Naive thymus-derived CD4-positive, alpha-beta T cell (primary cell): ENCODE results near the gene CDKN2B-AS1. TPM values are rescaled to one million over a fixed set of nuclear protein-coding genes. Genes with fewer than 3 reads are reported as not detected.

Experiments
- ATAC-seq: fragments of 150-1000 bp; cut with Tn5 transposase; 2 replicates; pipeline ENCODE4 v1.10.0; 2021; ENCODE audit warnings: mild to moderate bottlenecking, moderate library complexity
- CTCF ChIA-PET: fragments of 350-600 bp; sonication (Branson Sonifier 250); formaldehyde crosslinking; loops from one replicate; lab custom pipeline; 2021; ENCODE audit warnings: antibody characterized with exemption; lab: Charles Lee
- POLR2A ChIA-PET: fragments of 350-600 bp; sonication (Branson Sonifier 250); formaldehyde crosslinking; loops from one replicate; lab custom pipeline; 2021; ENCODE audit warnings: antibody characterized with exemption, inconsistent platforms; lab: Charles Lee
- DNase-seq, 9 donors: peaks; one replicate each; pipeline versions ENCODE4 v3.0.0 to v3.0.0-alpha.2; 2020 to 2022; ENCODE audit warnings: mixed read lengths in 1 of 9
- H3K27ac ChIP-seq: one replicate; pipeline ENCODE4 v1.7.0; 2013; ENCODE audit warnings: mild to moderate bottlenecking, low read depth, low read length, moderate library complexity
- H3K27me3 ChIP-seq, 2 donors: one replicate each; pipeline ENCODE4 v1.7.0; 2013; ENCODE audit warnings: low read length in 2 of 2, mild to moderate bottlenecking in 2 of 2, moderate library complexity in 2 of 2; ENCODE audit not compliant: control insufficient read depth in 2 of 2, insufficient read depth in 2 of 2
- H3K36me3 ChIP-seq, 3 experiments: 1 replicate in 2 of 3; 2 replicates in 1 of 3; pipeline ENCODE4 v1.7.0; 2013; ENCODE audit warnings: low read length in 3 of 3, mild to moderate bottlenecking in 3 of 3, moderate library complexity in 1 of 3; ENCODE audit not compliant: insufficient read depth in 3 of 3, control insufficient read depth in 2 of 3
- H3K4me1 ChIP-seq, 2 donors: one replicate each; pipeline ENCODE4 v1.7.0; 2013; ENCODE audit warnings: low read length in 2 of 2, mild to moderate bottlenecking in 2 of 2, moderate library complexity in 1 of 2; ENCODE audit not compliant: control insufficient read depth in 2 of 2, insufficient read depth in 2 of 2
- H3K4me3 ChIP-seq: 2 replicates; pipeline ENCODE4 v1.7.0; 2013; ENCODE audit warnings: mild to moderate bottlenecking, low read length
- H3K9me3 ChIP-seq, 3 experiments: 1 replicate in 2 of 3; 2 replicates in 1 of 3; pipeline ENCODE4 v1.7.0; 2013; ENCODE audit warnings: low read length in 3 of 3; ENCODE audit not compliant: control insufficient read depth in 2 of 3
- H3K27ac Mint-ChIP-seq, 9 donors: one replicate each; pipeline ENCODE4 v1.8.0; 2020 to 2022; ENCODE audit warnings: mixed read lengths in 9 of 9, mild to moderate bottlenecking in 8 of 9, moderate library complexity in 5 of 9, inconsistent platforms in 2 of 9
- H3K27me3 Mint-ChIP-seq, 5 donors: one replicate each; pipeline ENCODE4 v1.8.0; 2021 to 2022; ENCODE audit warnings: mixed read lengths in 5 of 5, mild to moderate bottlenecking in 1 of 5
- H3K36me3 Mint-ChIP-seq, 5 donors: one replicate each; pipeline ENCODE4 v1.8.0; 2020 to 2022; ENCODE audit warnings: mixed read lengths in 5 of 5, mild to moderate bottlenecking in 3 of 5, inconsistent platforms in 1 of 5
- H3K4me1 Mint-ChIP-seq, 7 donors: one replicate each; pipeline ENCODE4 v1.8.0; 2020 to 2022; ENCODE audit warnings: mixed read lengths in 7 of 7, mild to moderate bottlenecking in 3 of 7, inconsistent platforms in 1 of 7
- H3K4me3 Mint-ChIP-seq, 10 donors: one replicate each; pipeline ENCODE4 v1.8.0; 2020 to 2022; ENCODE audit warnings: mild to moderate bottlenecking in 10 of 10, mixed read lengths in 10 of 10, moderate library complexity in 6 of 10, inconsistent platforms in 2 of 10
- H3K9me3 Mint-ChIP-seq, 11 donors: one replicate each; pipeline ENCODE4 v1.8.0; 2020 to 2022; ENCODE audit warnings: mixed read lengths in 11 of 11, mild to moderate bottlenecking in 4 of 11, inconsistent platforms in 1 of 11, moderate library complexity in 1 of 11
- intact Hi-C, 2 donors: fragments of 100-400 bp; cut with micrococcal nuclease; formaldehyde crosslinking; loops; one replicate each; pipeline ENCODE4 v1.15.1; 2023
- polyA plus RNA-seq, 2 donors: library from polyadenylated mRNA; unstranded; fragments of 300-500 nt; fragmentation: Illumina TruSeq; gene quantifications; one replicate each; pipeline ENCODE4 v1.2.3, GENCODE V29; 2021
- total RNA-seq, 6 experiments: library from RNA in 5 of 6; stranded (reverse) in 5 of 6; gene quantifications; 1 replicate in 5 of 6; 2 replicates in 1 of 6; pipeline ENCODE4 v1.2.3 and lab custom pipeline; 2021 to 2026

The CDKN2B-AS1 gene
- total and polyA plus RNA-seq, 7 experiments from 2014 or later = 0.21 to 3.5 (median 0.61) TPM; not detected in 4

DNA sequence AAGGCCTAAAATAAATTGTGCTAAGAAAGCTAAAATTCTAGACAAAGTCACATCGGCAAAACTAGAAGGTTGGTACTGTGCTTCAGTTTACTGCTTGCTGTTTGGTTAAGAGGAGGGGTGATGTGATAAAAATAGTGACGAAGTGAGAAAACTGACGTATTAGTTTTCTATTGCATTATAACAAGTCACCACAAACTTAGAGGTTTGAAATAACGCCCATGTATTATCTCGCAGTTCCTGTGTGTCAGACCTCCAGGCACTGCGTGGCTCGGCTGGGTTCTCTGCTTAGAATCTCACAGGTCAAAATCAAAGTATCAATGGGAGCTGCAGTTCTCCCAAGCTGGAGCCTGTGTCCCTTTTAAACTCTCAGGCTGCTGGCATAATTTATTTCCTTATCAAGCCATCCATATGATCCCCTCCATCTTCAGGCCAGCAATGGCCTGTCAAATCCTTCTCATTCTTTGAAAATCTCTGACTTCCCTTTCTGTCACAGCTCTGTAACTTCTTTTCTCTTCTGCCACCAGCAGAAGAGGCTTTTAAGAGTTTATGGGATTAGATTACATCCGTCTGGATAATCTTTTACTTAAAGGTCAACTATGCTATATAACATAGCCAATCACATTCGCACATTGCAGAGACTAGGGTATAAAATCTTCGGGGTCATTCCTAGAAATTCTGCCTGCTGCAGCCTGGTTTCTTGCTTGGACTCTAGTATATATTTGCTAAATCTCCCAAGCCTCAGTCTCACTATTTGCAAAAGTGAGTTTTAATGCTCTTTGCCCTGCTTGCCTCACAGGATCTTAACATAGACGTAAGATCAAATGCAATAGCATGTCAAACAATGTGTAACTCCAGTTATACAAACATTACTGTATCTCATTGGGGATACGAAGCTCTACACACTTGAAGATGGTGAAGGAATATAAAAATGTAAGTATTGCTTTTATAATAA, 118.6 kb downstream of the CDKN2B-AS1 start:
- Mint-ChIP-seq H3K27ac (no peak overlapping the region), H3K27me3 (peaks cover 0 to 78% (median 7%) of the 10 kb centered on the region in 5 donors), H3K36me3 (peaks cover 0 to 8% (median 0%) of the 10 kb centered on the region in 5 donors), H3K9me3 (no peaks in the 10 kb centered on the region), H3K4me3 (no peak overlapping the region), H3K4me1 (peaks cover 0 to 16% (median 0%) of the 10 kb centered on the region in 7 donors)
- ATAC-seq (no peak), DNase-seq (no peak)
- Histone ChIP-seq H3K4me1 (no peaks in the 10 kb centered on the region), H3K4me3 (no peak overlapping the region), H3K27me3 (no peaks in the 10 kb centered on the region), H3K27ac (no peak overlapping the region), H3K36me3 (no peaks in the 10 kb centered on the region), H3K9me3 (no peaks in the 10 kb centered on the region)
- ChIA-PET CTCF (interaction anchor here (0.6 kb wide), 1 partner anchor 1225 kb away, joined by 3 read pairs; no protein-coding TSS in a partner anchor), POLR2A (no interaction called here)
- intact Hi-C loops = no loop called here

DNA sequence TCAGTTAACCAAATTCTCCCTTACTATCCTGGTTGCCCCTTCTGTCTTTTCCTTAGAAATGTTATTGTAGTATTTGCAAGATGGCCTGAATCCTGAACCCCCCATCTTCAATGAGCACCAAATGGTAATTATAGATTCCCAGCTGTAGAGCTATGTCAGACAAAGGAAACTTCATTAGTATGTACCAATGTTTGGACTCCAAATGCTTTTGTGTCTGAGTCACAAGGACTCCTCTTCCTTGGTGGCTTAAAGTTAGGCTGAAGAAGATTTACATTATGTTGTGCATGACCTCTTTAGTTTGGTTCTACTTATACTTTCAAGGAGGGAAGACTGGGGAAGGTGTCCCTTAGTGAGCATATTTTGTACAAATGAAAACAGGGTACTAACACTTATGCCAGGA, 120.4 kb downstream of the CDKN2B-AS1 start:
- Histone ChIP-seq H3K4me1 (no peaks in the 10 kb centered on the region), H3K27me3 (no peaks in the 10 kb centered on the region), H3K9me3 (no peaks in the 10 kb centered on the region), H3K36me3 (no peaks in the 10 kb centered on the region), H3K4me3 (no peak overlapping the region), H3K27ac (no peak overlapping the region)
- H3K4me3 Mint-ChIP-seq = no peak overlapping the region
- ChIA-PET CTCF (no interaction called here), POLR2A (no interaction called here)
- intact Hi-C loops = loop anchor here (1.0 to 5.0 kb wide), 3 partner anchors 27 to 127 kb away; no protein-coding TSS in a partner anchor
- H3K27ac Mint-ChIP-seq = no peak overlapping the region
- H3K4me1 Mint-ChIP-seq = peaks cover 0 to 19% (median 0%) of the 10 kb centered on the region in 7 donors
- ATAC-seq (no peak), DNase-seq (no peak)
- peaks cover 0 to 68% (median 7%) of the 10 kb centered on the region in 5 donors for H3K27me3 Mint-ChIP-seq
- H3K9me3 Mint-ChIP-seq = no peaks in the 10 kb centered on the region
- H3K36me3 Mint-ChIP-seq = peaks cover 0 to 8% (median 0%) of the 10 kb centered on the region in 5 donors

DNA sequence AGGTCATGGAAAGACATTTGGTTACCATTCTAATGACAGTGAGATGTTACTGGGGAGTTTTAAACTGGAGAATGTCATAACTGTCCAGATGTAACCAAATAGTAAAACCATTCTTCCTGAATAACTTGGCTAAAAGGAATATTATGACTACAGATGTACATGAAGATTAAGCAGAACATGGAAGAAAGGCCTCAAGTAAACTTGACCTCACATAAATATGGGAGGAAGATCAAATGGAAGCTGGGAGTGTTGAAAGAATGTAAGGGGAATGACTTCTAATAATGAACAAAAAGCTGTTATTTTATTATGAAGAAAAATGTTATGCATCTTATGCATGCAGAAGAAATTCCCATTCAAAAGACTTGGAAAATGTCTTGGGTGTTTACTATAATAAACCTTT, 122.2 kb downstream of the CDKN2B-AS1 start:
- no peak overlapping the region for H3K4me3 ChIP-seq
- no peaks in the 10 kb centered on the region for H3K9me3 Mint-ChIP-seq
- H3K9me3 ChIP-seq = no peaks in the 10 kb centered on the region
- no peak for ATAC-seq
- H3K27me3 ChIP-seq = no peaks in the 10 kb centered on the region
- no peak overlapping the region for H3K27ac Mint-ChIP-seq
- no peak for DNase-seq
- no peaks in the 10 kb centered on the region for H3K4me1 ChIP-seq
- intact Hi-C loops = loop anchor here (5.0 kb wide), 2 partner anchors 74 to 126 kb away; no protein-coding TSS in a partner anchor
- H3K27ac ChIP-seq = no peak overlapping the region
- no peak overlapping the region for H3K4me3 Mint-ChIP-seq
- POLR2A ChIA-PET = no interaction called here
- peaks cover 0 to 8% (median 0%) of the 10 kb centered on the region in 5 donors for H3K36me3 Mint-ChIP-seq
- peaks cover 0 to 20% (median 0%) of the 10 kb centered on the region in 7 donors for H3K4me1 Mint-ChIP-seq
- peaks cover 0 to 65% (median 7%) of the 10 kb centered on the region in 5 donors for H3K27me3 Mint-ChIP-seq
- H3K36me3 ChIP-seq = no peaks in the 10 kb centered on the region
- CTCF ChIA-PET = no interaction called here

DNA sequence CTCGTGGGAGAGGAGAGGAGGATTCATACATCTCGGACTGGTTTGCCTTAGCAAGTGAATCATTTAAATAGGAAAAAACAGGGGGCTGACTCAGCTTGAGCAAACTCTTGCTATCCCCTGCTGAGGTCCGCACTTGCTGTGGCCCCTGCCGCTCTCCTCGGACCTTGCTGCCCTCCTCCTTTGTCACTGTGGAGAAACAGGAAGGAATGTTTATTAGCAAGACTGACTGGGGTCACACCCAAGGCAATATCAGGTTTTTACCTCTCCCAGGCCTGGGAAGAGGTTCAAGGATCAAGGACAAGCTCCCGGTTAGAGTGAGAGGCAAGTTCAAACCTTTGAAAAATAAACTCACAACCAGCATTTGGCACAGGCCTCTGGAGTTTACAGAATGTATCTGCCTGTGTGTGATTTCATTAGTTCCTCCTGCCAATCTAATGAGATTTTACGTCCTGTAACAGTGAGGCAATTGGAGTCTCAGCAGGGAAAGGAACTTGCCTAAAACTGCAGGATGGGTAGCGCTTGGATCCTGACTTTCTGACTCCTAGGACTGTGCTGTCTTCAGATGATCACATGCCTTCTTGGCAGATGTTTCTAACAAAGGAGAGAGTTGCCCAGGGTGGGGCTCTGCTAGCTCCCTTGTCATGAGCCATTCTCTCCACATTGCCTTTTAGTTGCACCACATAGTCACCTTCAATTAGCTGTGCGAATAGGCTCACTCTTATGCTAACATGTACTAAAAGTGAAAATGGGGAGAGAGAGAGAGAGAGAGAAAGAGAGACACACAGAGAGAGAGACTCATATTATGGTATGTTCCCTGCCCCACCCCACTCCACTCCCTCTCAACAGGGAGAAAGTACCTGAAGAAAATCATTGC, 123.2 kb downstream of the CDKN2B-AS1 start:
- intact Hi-C loops = loop anchor here (2.0 to 5.0 kb wide), 6 partner anchors 37 to 143 kb away; no protein-coding TSS in a partner anchor
- Histone ChIP-seq H3K9me3 (no peaks in the 10 kb centered on the region), H3K27ac (no peak overlapping the region), H3K27me3 (no peaks in the 10 kb centered on the region), H3K4me1 (no peaks in the 10 kb centered on the region), H3K36me3 (no peaks in the 10 kb centered on the region), H3K4me3 (no peak overlapping the region)
- peaks cover 0 to 6% (median 0%) of the 10 kb centered on the region in 11 donors for H3K9me3 Mint-ChIP-seq
- peaks cover 0 to 8% (median 0%) of the 10 kb centered on the region in 5 donors for H3K36me3 Mint-ChIP-seq
- DNase-seq = no peak
- no peak overlapping the region for H3K4me3 Mint-ChIP-seq
- peaks cover 0 to 20% (median 0%) of the 10 kb centered on the region in 7 donors for H3K4me1 Mint-ChIP-seq
- no peak for ATAC-seq
- peak overlapping the region in 2 of 9 donors; percentile 14 to 36 for H3K27ac Mint-ChIP-seq
- H3K27me3 Mint-ChIP-seq = peaks cover 0 to 68% (median 7%) of the 10 kb centered on the region in 5 donors
- POLR2A ChIA-PET = no interaction called here
- CTCF ChIA-PET = interaction anchor here (1.2 to 2.8 kb wide), 2 partner anchors 8 to 304 kb away, joined by 3 to 12 read pairs; no protein-coding TSS in a partner anchor

DNA sequence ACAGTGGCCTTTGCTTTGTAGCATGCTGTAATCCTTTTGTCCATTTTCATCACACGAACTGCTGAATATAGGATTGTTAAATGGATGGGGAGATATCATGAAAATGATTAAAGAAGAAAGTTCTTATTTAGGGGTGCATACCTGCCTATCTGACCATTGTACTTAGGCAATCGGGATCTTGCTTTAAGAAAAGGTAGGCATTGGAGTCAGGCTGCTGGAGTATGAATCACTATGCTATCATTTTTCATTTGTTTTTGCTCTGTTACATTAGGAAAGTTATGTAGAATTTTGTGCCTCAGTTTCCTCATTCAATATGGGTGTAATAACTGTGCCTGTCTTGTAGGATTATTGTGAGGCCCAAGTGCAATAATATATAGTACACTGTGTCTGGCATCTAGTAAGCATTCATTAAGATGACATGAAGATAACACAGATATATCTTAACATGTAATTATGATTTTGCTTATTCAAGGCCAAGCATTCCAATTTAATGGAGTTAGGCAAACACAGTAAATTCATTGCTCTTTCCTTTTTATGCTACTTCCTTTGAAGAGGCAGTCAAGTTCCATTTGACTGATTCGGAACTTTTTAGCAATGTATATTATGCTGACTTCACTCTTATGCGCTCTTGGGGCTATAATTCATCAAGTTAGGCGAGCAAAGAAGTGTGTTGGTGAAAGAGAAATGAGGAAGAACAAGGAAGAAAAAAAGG, 124.4 kb downstream of the CDKN2B-AS1 start:
- intact Hi-C loops = loop anchor here (1.0 to 5.0 kb wide), 10 partner anchors 38 to 306 kb away; no protein-coding TSS in a partner anchor
- POLR2A ChIA-PET = interaction anchor here (0.6 kb wide), 1 partner anchor 329 kb away, joined by 3 read pairs; no protein-coding TSS in a partner anchor

More for the DNA sequence above, 124.4 kb downstream of the CDKN2B-AS1 start:
- CTCF ChIA-PET = interaction anchor here (0.6 to 2.8 kb wide), 6 partner anchors 10 to 793 kb away, joined by 3 to 12 read pairs (median 4); no protein-coding TSS in a partner anchor
- Histone ChIP-seq H3K4me1 (no peaks in the 10 kb centered on the region), H3K27me3 (no peaks in the 10 kb centered on the region), H3K9me3 (no peaks in the 10 kb centered on the region), H3K36me3 (no peaks in the 10 kb centered on the region), H3K27ac (no peak overlapping the region), H3K4me3 (no peak overlapping the region)
- ATAC-seq (no peak), DNase-seq (no peak)
- Mint-ChIP-seq H3K9me3 (peaks cover 0 to 8% (median 2%) of the 10 kb centered on the region in 11 donors), H3K27me3 (peaks cover 5 to 70% (median 10%) of the 10 kb centered on the region in 5 donors), H3K4me1 (peaks cover 0 to 20% (median 0%) of the 10 kb centered on the region in 7 donors), H3K4me3 (no peak overlapping the region), H3K36me3 (peaks cover 0 to 9% (median 0%) of the 10 kb centered on the region in 5 donors), H3K27ac (no peak overlapping the region)
